ENCODE measurements around the gene XPNPEP2. TPM values are rescaled to one million over a fixed set of nuclear protein-coding genes. Genes with fewer than 3 reads are reported as not detected.

The XPNPEP2 gene
- total RNA-seq, 1 experiment from 2014 or later: not detected

DNA sequence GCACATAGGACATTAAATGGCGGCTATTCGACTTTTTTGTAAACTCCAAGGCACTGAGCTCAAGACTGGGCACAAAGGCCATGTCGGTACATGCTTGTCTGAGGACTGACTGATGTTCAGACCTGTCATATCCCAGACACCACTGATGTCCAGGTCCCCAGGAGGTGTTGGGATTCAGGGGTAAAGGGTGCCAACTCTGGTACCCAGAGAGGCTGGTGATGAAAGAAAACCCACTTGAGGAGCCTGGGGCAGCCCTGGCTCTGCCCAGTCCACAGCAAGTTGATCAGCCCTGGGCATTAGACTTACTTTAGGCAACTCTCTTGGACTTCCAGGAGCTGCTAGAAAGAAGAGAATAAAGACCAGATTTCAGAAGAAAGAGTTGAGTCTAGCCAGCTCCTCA is 59.7 kb downstream of the XPNPEP2 start:
- CTCF ChIA-PET: no interaction called here
- intact Hi-C loops (cut with micrococcal nuclease; ENCODE audit: unreplicated experiment): no loop called here
- no peaks in the 10 kb centered on the region for H3K9me3 Mint-ChIP-seq (ENCODE audit: low read depth, unreplicated experiment)
- no TSS peak for BruUV-seq (replicated peaks)
- no peaks in the 10 kb centered on the region for H3K4me1 Mint-ChIP-seq (ENCODE audit: low read depth, unreplicated experiment)
- H3K4me3 Mint-ChIP-seq (ENCODE audit: low read depth, unreplicated experiment): no peak overlapping the region
- peaks cover 5% of the 10 kb centered on the region for H3K36me3 Mint-ChIP-seq (ENCODE audit: insufficient read depth, unreplicated experiment)
- no peaks in the 10 kb centered on the region for H3K27me3 Mint-ChIP-seq (ENCODE audit: unreplicated experiment)
- no peak for DNase-seq
- H3K27ac Mint-ChIP-seq (ENCODE audit: unreplicated experiment): no peak overlapping the region
- TF ChIP-seq, protein P1, sequence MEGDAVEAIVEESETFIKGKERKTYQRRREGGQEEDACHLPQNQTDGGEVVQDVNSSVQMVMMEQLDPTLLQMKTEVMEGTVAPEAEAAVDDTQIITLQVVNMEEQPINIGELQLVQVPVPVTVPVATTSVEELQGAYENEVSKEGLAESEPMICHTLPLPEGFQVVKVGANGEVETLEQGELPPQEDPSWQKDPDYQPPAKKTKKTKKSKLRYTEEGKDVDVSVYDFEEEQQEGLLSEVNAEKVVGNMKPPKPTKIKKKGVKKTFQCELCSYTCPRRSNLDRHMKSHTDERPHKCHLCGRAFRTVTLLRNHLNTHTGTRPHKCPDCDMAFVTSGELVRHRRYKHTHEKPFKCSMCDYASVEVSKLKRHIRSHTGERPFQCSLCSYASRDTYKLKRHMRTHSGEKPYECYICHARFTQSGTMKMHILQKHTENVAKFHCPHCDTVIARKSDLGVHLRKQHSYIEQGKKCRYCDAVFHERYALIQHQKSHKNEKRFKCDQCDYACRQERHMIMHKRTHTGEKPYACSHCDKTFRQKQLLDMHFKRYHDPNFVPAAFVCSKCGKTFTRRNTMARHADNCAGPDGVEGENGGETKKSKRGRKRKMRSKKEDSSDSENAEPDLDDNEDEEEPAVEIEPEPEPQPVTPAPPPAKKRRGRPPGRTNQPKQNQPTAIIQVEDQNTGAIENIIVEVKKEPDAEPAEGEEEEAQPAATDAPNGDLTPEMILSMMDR (IDR thresholded peaks at IDR 0.05; ENCODE audit: unreplicated experiment): no peak

DNA sequence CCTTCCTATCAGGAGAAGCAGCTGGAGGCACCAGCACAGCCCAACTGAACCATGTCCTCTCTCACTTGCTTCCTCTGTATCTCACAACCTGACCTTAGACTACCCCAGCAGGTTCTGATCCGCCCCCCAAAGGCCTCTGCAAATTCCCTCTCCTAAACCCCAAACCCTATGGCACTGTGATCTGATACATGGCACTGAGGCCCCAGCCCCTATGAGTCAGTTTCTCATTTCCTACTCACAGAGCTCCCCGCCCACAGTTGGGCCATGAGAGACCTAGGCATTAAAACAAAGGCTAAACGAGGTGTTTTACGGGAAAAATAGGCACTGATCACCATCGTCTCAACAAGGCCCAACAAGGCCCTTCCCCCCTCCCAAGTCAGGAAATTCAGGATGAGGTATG is 60.1 kb downstream of the XPNPEP2 start:
- CTCF ChIA-PET: no interaction called here
- intact Hi-C loops (cut with micrococcal nuclease; ENCODE audit: unreplicated experiment): no loop called here
- no peaks in the 10 kb centered on the region for H3K4me1 Mint-ChIP-seq (ENCODE audit: low read depth, unreplicated experiment)
- TF ChIP-seq, protein P1 (IDR thresholded peaks at IDR 0.05; ENCODE audit: unreplicated experiment): no peak
- H3K27me3 Mint-ChIP-seq (ENCODE audit: unreplicated experiment): no peaks in the 10 kb centered on the region
- no TSS peak for BruUV-seq (replicated peaks)
- H3K4me3 Mint-ChIP-seq (ENCODE audit: low read depth, unreplicated experiment): no peak overlapping the region
- DNase-seq: no peak
- peaks cover 5% of the 10 kb centered on the region for H3K36me3 Mint-ChIP-seq (ENCODE audit: insufficient read depth, unreplicated experiment)
- H3K9me3 Mint-ChIP-seq (ENCODE audit: low read depth, unreplicated experiment): no peaks in the 10 kb centered on the region
- H3K27ac Mint-ChIP-seq (ENCODE audit: unreplicated experiment): no peak overlapping the region

DNA sequence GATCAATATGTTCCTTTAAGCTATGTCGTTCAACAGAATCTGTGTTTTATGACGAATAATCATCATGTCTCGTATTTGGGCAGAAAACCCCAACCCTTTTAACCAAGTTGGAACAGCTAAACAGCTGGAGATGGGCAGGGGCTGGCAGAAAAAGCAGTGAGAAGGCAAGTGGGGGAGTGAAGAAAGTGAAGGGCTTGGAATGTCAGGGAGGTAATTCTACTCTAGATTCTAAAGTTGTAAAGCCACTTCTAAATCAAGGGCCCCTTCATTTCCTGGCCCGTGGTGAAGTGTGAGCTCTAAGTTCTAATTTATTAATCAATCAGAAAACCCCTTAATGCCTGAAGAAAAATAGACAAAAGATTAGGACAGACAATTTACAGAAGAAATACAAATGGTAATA is 61.4 kb downstream of the XPNPEP2 start:
- BruUV-seq (replicated peaks): no TSS peak
- CTCF ChIA-PET: no interaction called here

DNA sequence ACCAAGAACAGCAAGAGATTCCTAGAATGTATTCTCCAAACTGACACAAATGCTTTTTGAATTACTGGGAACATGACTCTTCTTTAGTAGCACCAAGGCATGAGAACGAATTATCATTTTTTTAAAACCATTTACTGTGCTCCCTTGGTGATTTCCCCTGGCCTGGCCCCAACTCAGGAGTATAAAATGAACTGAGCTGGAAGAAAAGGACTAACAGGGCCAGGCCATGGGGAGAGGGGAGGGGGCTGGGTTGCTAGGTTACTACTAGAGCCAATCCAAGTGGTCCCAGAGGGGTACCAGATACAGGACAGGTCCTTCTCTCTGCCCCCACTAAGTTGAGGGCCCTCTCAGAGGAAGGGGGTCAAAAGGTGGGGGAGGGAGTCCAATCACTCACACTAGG is 64.1 kb downstream of the XPNPEP2 start:
- H3K36me3 Mint-ChIP-seq (ENCODE audit: insufficient read depth, unreplicated experiment): peaks cover 16% of the 10 kb centered on the region
- no TSS peak for BruUV-seq (replicated peaks)
- CTCF ChIA-PET: no interaction called here
- no peaks in the 10 kb centered on the region for H3K27me3 Mint-ChIP-seq (ENCODE audit: unreplicated experiment)
- H3K4me3 Mint-ChIP-seq (ENCODE audit: low read depth, unreplicated experiment): no peak overlapping the region
- TF ChIP-seq, protein P1 (IDR thresholded peaks at IDR 0.05; ENCODE audit: unreplicated experiment): no peak
- H3K9me3 Mint-ChIP-seq (ENCODE audit: low read depth, unreplicated experiment): no peaks in the 10 kb centered on the region
- no peaks in the 10 kb centered on the region for H3K4me1 Mint-ChIP-seq (ENCODE audit: low read depth, unreplicated experiment)
- intact Hi-C loops (cut with micrococcal nuclease; ENCODE audit: unreplicated experiment): no loop called here
- H3K27ac Mint-ChIP-seq (ENCODE audit: unreplicated experiment): no peak overlapping the region
- DNase-seq: no peak

More for the DNA sequence above, 61.4 kb downstream of the XPNPEP2 start:
- intact Hi-C loops (cut with micrococcal nuclease; ENCODE audit: unreplicated experiment): no loop called here
- no peak overlapping the region for H3K27ac Mint-ChIP-seq (ENCODE audit: unreplicated experiment)
- TF ChIP-seq, protein P1 (IDR thresholded peaks at IDR 0.05; ENCODE audit: unreplicated experiment): no peak
- H3K36me3 Mint-ChIP-seq (ENCODE audit: insufficient read depth, unreplicated experiment): peaks cover 10% of the 10 kb centered on the region
- H3K27me3 Mint-ChIP-seq (ENCODE audit: unreplicated experiment): no peaks in the 10 kb centered on the region
- H3K9me3 Mint-ChIP-seq (ENCODE audit: low read depth, unreplicated experiment): no peaks in the 10 kb centered on the region
- no peak overlapping the region for H3K4me3 Mint-ChIP-seq (ENCODE audit: low read depth, unreplicated experiment)
- no peaks in the 10 kb centered on the region for H3K4me1 Mint-ChIP-seq (ENCODE audit: low read depth, unreplicated experiment)
- no peak for DNase-seq
